Fibroblast of the aortic adventitia (primary cell): ENCODE data around the gene LITAFD. TPM values are rescaled to one million over a fixed set of nuclear protein-coding genes. Genes with fewer than 3 reads are reported as not detected.

Experiments used
- DNase-seq: peaks from one replicate; pipeline ENCODE4 v3.0.0-alpha.2; 2010; ENCODE audit warnings: low read depth
- H3K4me3 ChIP-seq: 2 replicates; pipeline ENCODE4 v1.5.1; 2011; ENCODE audit warnings: low read depth, mild to moderate bottlenecking, control low read depth, low read length, moderate library complexity
- total RNA-seq: library from RNA; depleted of rRNA; stranded (reverse); fragments of >200 nt; gene quantifications from 2 replicates; pipeline ENCODE4 v1.2.3, GENCODE V29; 2012; ENCODE audit warnings: low replicate concordance
- TF ChIP-seq, protein P1 (sequence below): IDR thresholded peaks from 2 replicates; pipeline ENCODE4 v1.5.1; 2011; ENCODE audit warnings: mild to moderate bottlenecking, low read length, control low read depth, inconsistent platforms; ENCODE audit not compliant: insufficient read depth

The LITAFD gene
- total RNA-seq, 1 donor, result not detected

DNA sequence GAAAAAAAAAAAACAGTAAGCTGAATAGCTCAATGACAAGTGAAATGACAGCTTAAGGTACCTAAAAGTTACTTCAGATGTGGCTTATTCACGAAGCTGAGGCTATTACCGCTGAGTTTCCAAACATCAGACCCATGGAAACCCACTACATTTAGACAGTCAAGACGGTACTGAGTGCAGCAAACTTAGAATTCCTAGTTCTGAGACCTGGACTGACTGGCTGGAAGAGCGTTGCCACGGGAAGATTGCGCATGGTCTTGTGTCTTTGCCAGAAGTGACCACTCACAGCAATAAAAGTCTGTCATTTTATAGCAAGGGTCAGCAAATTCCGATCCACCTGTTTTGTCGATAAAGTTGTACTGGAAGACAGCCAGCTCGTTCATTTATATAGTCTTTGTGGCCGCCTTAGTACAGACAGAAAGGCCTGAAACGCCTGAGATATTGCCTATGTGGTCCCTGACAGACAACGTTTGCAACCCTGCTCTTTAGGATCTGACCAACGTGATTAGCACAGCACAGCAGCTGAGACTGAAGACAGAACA lies 19.2 kb downstream of the LITAFD start:
- TF ChIP-seq, protein P1, sequence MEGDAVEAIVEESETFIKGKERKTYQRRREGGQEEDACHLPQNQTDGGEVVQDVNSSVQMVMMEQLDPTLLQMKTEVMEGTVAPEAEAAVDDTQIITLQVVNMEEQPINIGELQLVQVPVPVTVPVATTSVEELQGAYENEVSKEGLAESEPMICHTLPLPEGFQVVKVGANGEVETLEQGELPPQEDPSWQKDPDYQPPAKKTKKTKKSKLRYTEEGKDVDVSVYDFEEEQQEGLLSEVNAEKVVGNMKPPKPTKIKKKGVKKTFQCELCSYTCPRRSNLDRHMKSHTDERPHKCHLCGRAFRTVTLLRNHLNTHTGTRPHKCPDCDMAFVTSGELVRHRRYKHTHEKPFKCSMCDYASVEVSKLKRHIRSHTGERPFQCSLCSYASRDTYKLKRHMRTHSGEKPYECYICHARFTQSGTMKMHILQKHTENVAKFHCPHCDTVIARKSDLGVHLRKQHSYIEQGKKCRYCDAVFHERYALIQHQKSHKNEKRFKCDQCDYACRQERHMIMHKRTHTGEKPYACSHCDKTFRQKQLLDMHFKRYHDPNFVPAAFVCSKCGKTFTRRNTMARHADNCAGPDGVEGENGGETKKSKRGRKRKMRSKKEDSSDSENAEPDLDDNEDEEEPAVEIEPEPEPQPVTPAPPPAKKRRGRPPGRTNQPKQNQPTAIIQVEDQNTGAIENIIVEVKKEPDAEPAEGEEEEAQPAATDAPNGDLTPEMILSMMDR, result no peak
- no peak overlapping the region for H3K4me3 ChIP-seq
- no peak for DNase-seq

DNA sequence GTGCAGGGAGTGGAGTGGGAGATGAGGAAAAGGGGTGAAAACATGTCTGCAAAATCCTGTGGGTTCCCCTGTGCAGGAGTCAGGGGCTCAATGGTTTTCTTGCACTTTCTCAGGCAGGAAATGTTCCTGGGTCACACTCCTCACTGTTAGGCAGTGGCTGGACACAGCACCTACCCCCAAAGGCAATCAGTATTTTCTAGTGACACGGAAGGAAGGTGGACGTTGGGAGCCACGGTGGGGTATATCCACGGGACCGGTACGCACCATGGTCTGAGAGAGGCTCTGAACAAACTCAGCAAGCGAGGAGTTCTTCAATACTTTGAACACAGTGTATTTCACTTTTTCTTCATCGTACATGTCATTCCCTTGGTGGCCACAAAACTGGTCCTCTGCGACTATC lies 20.9 kb downstream of the LITAFD start:
- DNase-seq, result no peak
- TF ChIP-seq, protein P1, result no peak
- H3K4me3 ChIP-seq, result no peak overlapping the region

DNA sequence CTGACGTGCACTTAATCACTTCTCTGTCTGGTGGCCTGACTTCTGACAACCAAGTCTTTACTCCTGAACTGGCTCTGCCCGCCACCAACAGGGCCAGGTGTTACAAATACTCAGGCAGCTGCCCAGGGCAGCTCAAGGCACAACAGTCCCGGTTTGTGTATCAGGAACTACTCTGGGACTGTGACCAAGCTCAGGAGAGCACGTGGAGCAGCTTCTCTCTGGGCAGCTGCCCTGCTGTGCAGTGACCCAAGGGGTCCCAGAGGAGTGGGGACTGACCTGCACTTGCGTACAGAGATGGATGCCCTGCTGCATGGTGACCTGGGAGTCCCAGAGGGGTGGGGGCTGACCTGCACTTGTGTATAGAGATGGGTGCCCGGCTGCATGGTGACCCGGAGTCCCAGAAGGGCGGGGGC lies 21.9 kb downstream of the LITAFD start:
- no peak overlapping the region for H3K4me3 ChIP-seq
- TF ChIP-seq, protein P1, result no peak
- DNase-seq, result no peak

- H3K4me3 ChIP-seq, result no peak overlapping the region
- TF ChIP-seq, protein P1, result peak; percentile 64
- peak; percentile 54 for DNase-seq
These were observed 23.1 kb downstream of the LITAFD start for GRCh38 chr16:8905168-8905762.

- TF ChIP-seq, protein P1, result peak; percentile 39
- no peak for DNase-seq
- H3K4me3 ChIP-seq, result no peak overlapping the region
These were observed 23.8 kb downstream of the LITAFD start for GRCh38 chr16:8905795-8906591.

GRCh38 chr16:8907096-8907495 lies 24.9 kb downstream of the LITAFD start:
- TF ChIP-seq, protein P1, result no peak
- no peak overlapping the region for H3K4me3 ChIP-seq
- no peak for DNase-seq
